ENCODE data around the gene KCNA4.
"Not testable (repeated sequence)": the region's sequence is repeated elsewhere in the genome, so short reads cannot be mapped to it uniquely, and the experiment has no call there.

Gene KCNA4

DNA sequence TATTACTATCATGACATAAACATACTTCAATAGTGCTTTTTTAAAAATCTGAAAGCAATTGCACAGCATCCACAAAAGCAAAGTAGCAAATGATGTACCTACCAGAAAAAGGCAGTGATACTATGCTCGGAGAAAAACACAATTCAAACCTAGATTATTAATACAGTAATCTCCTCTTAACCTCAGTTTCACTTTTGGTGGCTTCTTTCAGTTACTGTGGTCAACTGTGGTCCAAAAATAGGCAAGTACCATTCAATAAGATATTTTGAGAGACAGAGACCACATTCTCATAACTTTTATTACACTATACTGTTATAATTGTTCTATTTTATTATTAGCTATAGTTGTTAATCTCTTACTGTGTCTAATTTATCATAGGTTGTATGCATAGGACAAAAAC lies 20.8 kb downstream of the KCNA4 start:
- DNase-seq, result no peak

DNA sequence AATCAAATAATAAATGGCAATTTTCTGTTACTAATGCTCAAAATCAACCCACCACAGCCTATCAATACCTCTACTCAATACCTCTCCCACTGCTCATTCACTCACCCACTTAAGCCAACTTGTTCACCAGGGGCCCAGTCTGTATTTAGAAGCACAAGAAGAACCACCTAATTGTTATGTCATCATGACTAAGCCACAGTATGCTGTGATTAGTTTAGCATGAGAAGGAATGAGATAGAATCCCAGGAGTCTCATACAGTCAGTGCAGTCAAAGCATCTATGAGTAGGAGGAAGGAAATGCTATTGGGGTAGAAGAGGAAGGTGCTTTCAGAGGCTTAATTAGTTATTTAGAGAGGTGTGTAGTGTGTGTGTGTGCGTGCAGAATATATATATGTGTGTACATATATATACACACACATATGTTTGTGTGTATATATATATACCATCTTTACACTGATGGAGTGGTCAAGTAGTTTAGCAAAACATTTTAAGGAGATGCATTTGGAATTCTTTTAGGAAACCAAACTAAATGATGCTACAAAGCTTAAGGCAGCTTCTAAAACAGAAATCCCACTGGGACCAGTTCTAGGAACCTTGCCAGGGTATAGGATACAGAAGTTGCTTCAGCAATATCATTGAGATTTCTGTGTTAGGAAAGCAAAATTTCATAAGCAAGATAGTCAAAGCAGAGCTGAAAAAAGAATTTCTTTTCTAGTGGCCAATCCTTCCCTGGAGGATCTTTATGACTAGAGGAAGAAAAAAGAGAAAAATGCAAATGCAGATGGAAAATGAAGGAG lies 27.5 kb downstream of the KCNA4 start:
- DNase-seq, result no peak

DNA sequence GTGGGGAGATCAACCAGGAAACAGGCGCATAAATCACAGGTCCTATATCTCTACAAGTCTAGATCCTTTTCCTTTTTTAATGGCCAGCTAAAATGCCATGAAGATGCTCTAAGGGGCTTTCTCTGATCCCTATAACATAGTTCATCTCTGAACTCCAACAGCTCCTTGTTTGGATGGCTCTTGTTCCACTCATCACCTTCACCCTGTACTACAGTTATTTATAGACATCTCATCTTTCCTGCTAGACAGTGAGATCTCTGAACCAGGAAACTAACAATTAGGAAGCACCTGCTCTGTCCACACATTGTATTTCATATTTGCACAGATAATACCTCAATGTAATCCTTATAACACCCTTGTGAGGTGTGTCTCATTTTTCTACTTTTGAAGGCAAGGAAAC lies 31.6 kb downstream of the KCNA4 start:
- no peak for DNase-seq

DNA sequence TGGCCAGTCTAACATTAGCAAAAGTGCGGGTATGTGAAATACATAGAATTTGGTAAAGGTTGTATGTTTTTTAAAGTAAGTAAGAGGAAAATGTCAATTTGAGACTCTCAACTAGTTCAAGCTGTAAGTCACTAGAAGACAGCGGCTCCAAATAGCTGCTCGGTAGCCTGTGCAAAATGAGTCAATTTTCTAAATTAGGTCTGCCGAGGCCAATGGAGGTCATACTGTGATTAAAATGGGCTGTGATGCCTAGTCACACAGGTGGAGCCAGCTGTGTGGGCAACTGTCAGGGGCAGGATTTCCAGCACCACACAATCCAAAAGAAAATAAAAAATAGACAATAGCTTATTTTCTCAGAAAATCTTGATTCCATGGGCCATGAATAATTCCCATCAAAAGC lies 32.3 kb downstream of the KCNA4 start:
- DNase-seq, result no peak

DNA sequence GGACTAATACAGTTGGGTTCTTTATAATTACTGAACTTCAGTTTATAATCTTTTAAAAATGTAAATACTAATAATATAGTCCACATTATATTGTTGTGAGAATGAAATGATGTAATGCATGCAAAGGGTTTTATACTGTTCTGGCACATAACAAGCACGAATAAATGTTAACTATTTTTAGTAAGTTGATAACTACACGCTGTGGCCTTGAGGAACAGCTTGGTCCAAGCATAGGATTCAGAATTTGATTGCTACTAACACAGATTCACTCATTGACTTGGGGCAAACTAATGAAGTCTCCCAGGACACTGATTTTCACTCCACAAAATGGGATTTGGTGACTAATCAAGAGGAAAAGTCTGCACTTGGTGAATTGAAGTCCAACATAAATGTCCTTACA lies 38.3 kb downstream of the KCNA4 start:
- no peak for DNase-seq

DNA sequence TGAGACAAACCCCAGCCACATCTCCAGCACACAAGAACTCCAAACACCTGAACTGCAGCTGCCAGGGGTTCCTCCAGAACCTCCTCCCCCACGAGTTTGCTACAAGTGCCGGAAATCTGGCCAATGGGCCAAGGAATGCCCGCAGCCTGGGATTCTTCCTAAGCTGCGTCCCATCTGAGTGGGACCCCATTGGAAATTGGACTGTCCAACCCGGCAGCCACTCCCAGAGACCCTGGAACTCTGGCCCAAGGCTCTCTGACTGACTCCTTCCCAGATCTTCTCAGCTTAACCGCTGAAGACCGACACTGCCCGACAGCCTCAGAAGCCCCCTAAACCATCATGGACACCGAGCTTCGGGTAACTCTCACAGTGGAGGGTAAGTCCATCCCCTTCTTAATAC lies 41.2 kb downstream of the KCNA4 start:
- DNase-seq, result not testable (repeated sequence)

DNA sequence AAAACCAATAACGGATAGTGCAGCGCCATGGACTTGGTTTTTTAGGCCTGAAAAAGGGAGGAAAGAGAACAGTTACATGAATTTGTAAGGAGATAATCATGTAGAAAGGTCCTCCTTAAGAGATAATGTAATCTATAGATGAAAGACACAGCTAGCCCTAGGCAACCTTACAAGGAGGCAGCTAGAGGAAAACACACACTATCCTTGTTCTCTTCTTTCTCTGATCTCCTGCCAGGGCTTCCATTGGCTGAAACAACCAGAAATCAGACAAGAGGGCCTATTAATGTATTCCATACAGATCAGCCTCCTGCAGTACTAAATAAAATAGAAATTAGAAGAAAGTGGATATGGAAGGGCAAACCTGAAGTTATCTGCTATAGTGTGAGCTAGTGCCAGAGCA lies 53.0 kb downstream of the KCNA4 start:
- DNase-seq, result no peak

DNA sequence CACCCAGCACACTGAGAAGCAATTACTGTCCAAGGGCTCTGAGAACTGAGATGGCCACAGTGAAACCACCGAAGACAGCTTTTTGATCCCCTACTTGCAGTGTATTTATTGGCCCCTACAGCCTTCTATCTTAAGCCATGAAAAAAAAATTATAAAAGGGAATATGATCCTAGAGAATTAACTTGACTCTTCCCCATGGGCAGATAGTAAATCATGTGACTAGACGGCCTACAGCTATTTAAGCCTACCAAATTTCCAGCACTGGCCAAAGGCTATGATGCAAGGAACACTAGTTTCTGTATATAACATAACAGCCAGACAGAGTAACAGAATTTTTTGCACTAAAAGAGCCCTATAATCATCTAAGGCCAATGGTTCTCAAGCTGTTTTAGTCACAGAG lies 53.8 kb downstream of the KCNA4 start:
- no peak for DNase-seq

DNA sequence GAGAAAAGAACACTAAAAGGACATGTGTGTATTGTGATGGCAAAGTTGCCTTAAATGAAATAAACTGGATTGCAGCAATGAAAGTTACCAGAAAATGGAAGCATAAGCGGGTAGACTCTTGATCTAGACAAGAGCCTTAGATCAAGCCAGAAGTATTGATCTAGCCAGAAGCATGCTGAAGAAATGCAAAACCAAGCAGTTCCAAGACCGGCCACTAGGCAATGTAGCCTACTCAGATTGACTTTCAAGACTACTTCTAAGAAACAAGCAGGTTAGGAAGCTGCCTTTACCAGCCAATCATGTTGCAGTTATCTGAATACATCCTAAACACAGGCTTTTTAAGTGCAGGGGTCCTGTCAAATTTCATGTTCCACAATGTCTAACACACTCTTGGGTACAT lies 54.6 kb downstream of the KCNA4 start:
- DNase-seq, result no peak
